Activated naive CD4-positive, alpha-beta T cell (primary cell): ENCODE data around the gene PABPC1L2B.
"Not testable (repeated sequence)": the region's sequence is repeated elsewhere in the genome, so short reads cannot be mapped to it uniquely, and the experiment has no call there.

ENCODE experiments used
- DNase-seq, 4 experiments: peaks; one replicate each; lab custom pipeline; 2025; lab: John Stamatoyannopoulos, UW

The PABPC1L2B gene

GRCh38 chrX:73002733-73003132 is at the start of gene PABPC1L2B:
Gene PABPC1L2B, plus strand, starts transcription at chrX:73002939. Its CDS starts 704 bp downstream, at chrX:73003643.
- not testable (repeated sequence) for DNase-seq

GRCh38 chrX:72959971-72960370 is 42.8 kb upstream of the PABPC1L2B start:
- DNase-seq = not testable (repeated sequence)

- DNase-seq = not testable (repeated sequence)
These were observed 30.9 kb upstream of the PABPC1L2B start for GRCh38 chrX:72971859-72972258.

- not testable (repeated sequence) for DNase-seq
These were observed 27.9 kb upstream of the PABPC1L2B start for GRCh38 chrX:72974885-72975284.

- not testable (repeated sequence) for DNase-seq
These were observed 21.8 kb upstream of the PABPC1L2B start for GRCh38 chrX:72980894-72981469.

- not testable (repeated sequence) for DNase-seq
These were observed 1.3 kb downstream of the PABPC1L2B start for GRCh38 chrX:73004032-73004431.

- no peak for DNase-seq
These were observed 18.8 kb downstream of the PABPC1L2B start for GRCh38 chrX:73021361-73022092.

GRCh38 chrX:73022093-73022445 is 19.3 kb downstream of the PABPC1L2B start:
- not testable (repeated sequence) for DNase-seq

GRCh38 chrX:73028876-73029275 is 26.1 kb downstream of the PABPC1L2B start:
- DNase-seq = no peak
